ENCODE results near the gene DLX2.
"Not testable (repeated sequence)": the region's sequence is repeated elsewhere in the genome, so short reads cannot be mapped to it uniquely, and the experiment has no call there.

The DLX2 gene

DNA sequence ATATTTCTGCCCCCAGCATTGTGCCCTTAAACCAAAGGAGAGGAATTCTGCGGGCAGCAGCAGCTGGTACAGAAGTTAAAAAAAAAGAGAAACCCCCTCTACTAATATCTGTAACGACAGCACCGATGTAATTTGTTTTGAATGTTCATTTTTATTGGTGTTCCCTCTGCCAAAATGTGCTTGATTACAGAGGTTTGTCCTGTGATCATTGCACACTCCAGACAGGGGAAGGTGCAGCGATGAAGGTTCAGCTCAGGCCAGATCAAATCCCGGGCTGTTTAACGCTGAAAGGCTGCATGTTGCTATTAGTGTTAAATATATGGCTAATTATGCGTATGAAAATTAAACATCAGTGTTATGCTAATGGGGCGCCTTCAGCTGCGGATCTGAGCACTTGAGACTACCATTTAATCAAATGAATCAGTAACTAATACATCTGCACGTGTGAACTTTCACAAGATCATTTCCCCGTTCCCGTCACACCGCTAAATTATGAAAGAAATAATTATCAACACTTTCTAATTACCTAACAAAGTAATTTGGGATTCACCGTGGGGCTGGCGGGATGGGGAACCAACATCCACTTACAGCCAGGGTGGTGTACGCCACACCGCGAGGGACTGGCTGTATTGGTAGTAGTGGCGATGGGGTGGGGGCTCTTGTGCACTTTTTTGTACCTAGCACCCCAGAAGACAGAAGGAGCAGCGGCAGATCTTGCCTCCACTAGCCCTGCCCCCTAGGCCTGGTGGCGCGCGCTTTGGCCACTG is 18.9 kb downstream of the DLX2 start:
- no peak for DNase-seq (ENCODE audit: low read depth in 3 of 3)

DNA sequence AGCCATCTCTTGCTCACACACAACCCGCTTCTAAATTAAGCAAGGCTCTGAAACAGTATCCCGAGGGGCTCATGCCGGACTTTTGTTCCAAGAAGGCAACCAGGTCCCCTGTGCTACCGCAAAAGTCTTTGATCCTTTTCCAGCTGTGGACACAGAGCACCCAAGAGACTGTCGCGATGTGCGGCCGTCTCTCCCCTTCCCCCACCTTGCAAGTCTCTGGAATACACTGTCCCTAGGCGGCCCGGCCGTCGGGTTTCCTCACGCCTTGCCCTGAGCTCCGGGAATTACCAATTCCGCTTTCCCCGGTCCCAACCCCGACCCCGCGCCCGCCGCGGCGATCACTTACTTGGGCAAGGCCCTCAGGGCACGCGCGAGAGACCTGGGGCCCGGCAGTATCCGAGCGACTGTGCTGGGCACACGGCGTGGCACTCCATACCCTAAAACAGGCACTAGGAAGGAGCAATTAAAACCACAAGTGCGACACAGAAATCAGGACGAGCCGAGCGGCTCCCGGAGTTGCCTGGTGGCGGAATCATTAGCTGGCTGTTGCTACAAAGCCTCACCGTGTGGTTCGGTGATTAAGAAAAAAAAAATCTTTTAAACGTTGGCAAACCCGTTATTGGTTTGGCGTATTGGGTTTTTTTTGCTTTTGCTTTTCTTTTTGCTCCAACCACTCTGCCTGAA is 19.6 kb downstream of the DLX2 start:
- DNase-seq (ENCODE audit: low read depth in 3 of 3) = no peak

DNA sequence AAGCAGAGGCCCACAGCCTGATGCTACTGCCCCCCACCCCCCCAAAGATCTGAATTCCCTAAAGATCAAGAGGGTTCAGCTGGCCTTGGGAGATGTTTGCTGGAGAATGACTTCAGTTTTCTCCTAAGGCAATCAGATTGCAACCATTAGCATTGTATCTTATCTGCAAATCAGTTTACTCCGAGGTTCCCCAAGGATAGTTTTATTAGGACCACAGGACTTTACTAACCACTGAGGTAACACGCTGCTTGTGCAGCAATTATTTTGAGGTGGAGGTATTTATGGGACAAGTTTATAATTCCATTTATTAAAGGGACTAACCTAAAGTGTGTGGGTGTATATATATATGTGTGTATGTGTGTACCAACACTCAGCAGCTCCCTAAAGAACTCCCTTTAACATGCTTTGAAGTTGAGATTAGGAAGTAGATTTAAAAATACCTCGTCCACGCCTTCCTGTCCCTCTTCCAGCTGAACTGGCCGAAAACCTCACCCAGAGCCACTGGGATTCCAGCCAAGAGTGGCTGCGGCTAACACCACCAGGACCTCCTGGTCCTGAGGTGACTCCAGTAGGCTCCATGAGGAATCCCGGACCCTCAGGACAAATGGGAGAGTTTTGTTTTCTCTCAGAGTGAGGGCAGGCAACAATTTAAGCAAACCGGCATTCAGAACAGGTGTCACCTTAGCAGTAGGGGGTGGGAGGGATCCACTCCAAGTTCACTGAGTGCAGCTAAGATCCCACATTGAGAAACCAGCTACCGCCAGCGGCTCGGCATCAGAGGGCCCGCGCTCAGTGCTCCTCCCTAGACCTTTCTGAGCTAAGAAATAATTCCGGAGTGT is 20.4 kb downstream of the DLX2 start:
- no peak for DNase-seq (ENCODE audit: low read depth in 3 of 3)

DNA sequence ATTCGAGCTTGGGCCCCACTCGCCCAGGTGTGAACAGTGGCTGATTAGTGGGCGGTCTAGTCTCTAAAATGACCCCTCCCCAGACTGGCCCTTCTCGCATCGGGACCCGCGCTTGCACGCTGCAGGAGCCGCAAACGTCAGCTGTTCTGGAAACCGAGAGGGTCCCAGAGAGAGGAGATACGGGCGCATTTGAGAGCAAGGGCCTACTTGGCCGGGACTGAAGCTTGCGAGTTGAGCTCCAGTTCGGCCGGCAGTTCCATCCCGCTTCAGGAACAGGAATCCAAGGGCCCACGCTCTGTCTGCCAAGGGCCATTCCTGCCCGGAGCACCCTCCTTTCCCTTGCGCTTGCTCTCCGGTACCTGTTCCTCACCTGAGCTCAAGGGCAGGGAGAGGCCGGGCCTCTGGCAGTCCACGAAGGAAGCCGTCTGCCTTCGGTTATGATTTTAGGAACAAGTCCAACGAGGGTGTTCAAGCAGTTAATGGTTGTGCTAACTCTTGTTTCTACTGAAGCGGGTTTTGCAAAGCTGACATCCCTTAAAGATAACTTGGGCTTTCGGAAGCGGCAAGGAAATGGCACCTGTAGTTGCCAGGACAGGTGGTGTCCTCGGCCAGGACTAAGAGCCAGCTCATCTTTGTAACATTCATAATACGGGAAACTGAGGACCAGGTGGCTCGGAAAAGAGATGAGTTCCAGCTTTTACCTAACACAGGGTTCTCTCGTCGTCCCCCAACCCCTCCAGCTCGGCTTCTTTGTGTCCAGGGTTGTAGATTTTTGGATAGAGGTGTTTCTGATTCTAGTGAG is 21.3 kb downstream of the DLX2 start:
- no peak for DNase-seq (ENCODE audit: low read depth in 3 of 3)

DNA sequence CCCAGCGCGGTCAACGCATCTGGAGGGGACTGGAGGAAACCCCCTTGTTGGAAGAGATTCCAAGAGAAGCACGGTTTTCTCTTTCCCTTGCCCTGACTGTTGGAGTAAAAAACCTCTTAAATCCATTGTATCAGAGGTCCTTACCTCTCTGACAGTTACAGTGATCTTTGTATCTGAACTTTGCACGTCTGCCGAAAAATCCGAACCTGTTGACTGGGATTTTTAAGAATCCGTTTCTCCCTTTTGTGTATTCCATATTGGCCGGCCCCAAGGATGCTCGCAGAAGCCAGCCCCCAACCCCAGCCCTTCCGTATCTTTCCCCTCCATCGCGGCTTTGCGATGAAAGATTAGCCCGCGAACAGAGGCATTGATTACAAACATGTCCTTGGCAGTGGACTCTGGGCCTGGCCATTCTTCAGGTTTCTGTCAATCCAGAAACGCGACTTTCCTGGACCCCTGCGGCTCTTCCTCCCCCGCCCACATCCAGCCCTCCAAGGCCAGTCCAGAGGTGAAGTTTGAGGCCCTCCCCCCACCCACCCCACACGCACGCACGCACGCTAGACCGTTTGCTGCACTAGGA is 22.0 kb downstream of the DLX2 start:
- DNase-seq (ENCODE audit: low read depth in 3 of 3) = no peak

DNA sequence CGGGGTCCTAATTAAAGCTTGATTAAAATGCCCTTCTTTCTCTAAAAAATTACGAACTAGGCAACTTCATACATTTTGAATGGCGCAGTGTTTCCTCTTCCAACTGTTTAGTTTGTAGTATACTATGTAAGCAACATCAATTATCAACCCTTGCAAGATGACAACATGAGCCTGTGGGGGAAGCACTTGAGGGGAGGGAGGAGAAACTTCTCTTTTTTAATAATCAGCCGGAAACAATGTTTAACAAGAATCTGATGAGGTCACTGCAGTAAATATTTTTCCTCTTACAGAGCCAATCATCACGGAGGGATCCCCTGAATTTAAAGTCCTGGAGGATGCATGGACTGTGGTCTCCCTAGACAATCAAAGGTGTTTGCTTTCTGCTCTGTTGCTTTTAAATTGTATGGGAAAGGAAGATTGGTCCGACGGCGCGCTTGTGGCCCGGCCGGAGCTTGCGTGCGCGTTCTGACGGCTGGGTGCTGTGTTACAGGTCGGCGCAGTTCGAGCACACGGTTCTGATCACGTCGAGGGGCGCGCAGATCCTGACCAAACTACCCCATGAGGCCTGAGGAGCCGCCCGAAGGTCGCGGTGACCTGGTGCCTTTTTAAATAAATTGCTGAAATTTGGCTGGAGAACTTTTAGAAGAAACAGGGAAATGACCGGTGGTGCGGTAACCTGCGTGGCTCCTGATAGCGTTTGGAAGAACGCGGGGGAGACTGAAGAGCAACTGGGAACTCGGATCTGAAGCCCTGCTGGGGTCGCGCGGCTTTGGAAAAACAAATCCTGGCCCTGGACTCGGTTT is 22.7 kb downstream of the DLX2 start:
- no peak for DNase-seq (ENCODE audit: low read depth in 3 of 3)

DNA sequence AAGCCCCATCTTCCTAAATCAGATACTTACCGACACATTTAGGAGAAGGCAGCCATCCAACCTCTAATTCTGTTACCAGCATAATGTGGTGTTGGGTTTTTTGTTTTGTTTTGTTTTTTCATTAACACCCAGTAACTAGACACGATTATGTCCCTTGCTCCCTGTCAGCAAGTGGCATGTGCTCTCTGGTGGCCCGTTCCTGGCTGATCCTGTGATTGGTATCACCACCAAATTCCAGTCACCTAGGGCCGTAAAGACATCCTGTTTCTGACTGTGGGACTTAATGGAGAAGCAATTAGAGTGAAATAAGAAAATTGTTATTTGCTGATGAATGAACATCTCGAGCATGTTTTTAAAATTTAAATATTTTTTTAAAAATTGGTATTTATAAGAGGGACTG is 23.3 kb downstream of the DLX2 start:
- no peak for DNase-seq (ENCODE audit: low read depth in 3 of 3)

DNA sequence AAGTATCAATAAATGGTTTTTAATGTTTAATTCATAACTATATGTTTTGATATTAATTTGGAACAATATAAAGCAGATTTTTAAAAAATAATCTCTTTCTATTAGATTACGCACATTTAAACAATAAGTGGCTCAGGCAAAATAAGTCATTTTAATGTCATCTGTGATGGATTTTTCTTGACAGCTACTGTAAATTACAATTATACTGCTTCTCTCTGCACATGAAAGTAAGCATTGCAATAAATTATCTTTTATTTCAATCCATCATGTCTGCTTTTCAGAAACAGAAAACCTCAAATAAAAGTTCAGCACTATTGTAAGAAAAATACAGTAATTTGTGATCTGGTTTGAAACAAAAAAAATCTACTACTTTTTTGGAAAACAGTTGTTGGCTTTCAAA is 28.4 kb downstream of the DLX2 start:
- no peak for DNase-seq (ENCODE audit: low read depth in 3 of 3)

DNA sequence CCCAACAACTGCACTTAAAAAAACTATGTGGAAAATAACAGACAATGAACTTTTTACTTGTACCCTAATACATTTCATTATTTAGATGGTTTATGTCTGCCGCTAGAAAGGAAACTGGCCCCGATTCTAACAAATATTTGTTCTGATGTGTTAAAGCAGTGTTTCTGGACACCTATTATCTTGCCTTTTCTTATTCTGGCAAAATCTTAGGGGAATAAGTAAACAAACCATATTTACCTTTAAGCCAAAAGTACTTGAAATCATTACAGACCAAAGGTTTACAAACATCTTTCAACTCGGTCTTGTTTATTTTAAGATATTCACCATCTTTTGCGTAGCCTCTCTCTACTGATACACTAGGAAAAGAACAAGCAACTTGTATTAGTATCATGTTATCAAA is 29.2 kb downstream of the DLX2 start:
- DNase-seq (ENCODE audit: low read depth in 3 of 3) = no peak

DNA sequence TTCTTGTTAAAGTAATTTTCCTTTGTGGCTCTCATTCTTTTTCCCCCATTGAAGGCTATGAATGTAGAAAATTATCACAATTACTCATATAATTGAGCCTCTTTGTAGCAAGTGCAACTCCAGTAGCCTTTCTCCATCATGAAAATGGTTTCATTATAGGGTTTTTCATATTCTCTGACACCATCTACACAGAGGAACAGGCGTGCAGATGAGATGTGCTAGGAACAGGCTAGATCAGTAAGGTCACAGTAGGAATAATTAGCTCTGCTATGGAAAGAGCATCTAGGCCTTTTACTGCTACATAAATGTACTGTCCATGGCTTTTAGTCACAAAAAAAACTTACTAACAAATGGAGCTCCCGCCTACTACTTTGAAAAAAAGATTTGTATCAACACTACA is 30.0 kb downstream of the DLX2 start:
- DNase-seq (ENCODE audit: low read depth in 3 of 3) = no peak

DNA sequence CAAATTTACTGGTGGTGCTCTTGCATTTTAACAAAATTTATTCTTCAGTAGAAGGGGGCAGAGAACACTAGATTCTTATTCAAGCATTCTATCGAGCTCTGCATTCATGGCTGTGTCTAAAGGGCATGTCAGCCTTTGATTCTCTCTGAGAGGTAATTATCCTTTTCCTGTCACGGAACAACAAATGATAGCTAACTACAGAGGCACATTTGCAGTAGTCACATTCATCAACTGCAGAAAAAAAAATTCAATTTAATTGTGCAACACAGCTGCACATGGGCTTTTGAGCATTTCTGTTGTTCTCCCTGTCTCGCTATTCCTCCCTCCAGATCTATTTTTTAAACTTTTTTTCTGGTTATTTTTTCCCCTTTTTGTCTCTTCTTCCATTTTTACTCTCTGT is 30.4 kb downstream of the DLX2 start:
- no peak for DNase-seq (ENCODE audit: low read depth in 3 of 3)

DNA sequence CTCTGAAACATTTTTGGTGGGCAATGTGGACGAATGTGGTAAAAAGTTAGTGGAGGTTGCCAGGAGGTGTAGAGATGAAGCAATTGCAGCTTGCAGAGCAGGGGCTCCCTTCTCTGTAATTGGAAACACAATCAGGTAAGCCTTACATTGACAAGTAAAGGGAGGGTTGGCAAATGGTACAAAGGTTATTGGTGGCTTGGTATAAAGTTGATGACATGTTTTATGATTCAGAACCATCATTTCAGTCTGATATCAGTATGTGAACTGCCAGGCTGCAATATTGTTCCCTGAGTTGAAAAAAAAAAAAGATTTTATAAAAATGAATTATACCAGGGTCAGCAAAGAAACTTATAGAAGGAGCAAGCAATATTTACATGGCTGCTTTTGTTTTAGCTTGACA is 31.8 kb downstream of the DLX2 start:
- no peak for DNase-seq (ENCODE audit: low read depth in 3 of 3)

DNA sequence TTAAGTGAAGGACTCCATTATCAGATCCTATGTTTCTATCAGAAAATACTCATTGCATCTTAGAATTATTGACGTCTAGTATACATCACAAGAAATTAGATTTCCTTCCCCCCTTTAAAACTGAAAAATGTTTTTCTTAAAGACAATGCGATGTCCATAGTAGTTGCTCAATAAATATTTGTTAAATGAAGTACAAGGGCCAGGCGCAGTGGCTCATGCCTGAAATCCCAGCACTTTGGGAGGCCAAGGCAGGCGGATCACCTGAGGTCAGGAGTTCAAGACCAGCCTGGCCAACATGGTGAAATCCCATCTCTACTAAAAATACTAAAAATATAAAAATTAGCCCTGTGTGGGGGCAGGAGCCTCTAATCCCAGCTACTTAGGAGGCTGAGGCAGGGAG is 34.8 kb downstream of the DLX2 start:
- DNase-seq (ENCODE audit: low read depth in 3 of 3) = not testable (repeated sequence)

DNA sequence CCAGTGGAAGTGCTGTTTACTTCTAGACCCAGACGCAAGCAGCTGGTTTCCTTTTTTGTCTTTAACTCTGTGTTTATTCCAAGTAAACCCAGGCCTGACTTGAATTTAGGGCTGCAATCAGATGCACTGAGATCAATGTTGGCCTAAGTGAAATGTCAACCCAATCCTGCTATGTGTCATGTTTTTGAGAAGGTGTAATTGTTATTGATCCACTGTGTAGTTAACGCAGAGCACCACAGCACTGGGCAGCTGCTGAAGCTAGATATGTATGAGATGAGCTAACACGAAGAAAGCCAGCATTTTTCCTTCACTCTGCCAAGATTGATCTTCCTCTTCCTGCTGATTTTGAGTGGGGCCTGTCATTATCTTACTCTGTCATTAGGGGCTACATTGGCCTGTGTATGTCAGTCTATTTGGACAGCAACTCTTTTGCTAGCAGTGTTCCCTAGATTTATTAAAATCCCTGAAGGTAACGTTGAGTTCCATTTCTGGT is 36.3 kb downstream of the DLX2 start:
- DNase-seq (ENCODE audit: low read depth in 3 of 3) = no peak

DNA sequence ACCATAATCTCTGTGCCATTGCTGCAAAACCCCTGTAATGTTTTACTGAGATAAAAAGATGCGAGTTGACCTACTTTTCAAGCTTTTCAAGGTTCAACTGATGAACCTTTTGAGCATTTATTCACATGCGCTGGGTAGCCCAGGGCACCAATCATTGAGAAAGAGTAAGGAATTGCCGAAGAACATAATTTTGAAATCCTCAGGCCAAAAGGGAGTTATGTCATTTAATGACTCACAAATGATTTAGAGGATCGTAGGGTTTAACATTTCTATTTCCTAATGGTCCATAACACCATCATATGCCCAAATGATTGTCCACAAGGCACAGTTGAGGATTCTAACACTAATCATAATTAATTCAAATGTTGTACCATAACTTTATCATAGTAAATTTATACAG is 37.6 kb downstream of the DLX2 start:
- no peak for DNase-seq (ENCODE audit: low read depth in 3 of 3)

DNA sequence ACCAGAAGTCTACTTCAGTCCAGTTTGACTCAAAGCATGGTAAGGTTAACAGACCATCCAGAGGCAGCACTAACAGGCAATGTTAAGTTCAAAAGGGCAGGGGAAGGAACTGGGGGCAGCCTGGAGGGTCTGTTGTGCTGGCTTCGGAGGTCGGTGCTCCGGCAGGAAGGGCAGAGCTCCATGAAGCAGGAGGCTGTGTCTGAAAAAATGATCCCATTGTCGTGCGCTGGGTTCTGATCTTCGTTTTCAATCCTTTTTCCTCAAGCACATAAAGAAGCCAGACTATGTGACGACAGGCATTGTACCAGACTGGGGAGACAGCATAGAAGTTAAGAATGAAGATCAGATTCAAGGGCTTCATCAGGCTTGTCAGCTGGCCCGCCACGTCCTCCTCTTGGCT is 39.3 kb downstream of the DLX2 start:
- no peak for DNase-seq (ENCODE audit: low read depth in 3 of 3)

DNA sequence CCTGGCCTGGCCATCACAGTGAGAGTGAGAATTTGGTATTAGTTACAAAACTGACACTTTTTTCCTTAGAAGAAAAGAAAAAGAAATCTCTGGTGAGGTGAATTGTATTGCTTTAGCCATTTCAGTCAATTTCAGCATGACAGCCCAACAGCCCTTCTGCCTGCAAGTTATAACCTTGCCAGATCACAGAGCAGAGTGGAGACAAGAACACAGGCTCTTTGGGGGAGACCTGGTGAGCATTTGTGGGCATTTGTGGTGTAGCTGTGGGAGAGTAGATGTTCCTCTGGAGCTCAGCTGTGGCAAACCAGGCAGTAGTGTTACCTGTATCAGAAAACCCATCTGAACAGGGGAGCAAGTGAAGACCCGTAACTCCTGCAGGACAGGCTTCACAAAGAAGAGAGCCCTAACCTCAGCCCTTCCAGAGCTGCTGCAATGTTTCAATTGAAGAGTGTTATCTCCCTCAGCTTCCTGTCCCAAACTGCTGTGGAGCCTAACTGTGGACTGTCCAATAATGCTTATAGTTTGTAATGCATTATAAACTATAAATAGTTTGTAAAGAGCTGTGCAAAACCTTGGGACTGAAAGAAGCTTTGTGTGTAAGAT is 40.2 kb downstream of the DLX2 start:
- DNase-seq (ENCODE audit: low read depth in 3 of 3) = no peak

DNA sequence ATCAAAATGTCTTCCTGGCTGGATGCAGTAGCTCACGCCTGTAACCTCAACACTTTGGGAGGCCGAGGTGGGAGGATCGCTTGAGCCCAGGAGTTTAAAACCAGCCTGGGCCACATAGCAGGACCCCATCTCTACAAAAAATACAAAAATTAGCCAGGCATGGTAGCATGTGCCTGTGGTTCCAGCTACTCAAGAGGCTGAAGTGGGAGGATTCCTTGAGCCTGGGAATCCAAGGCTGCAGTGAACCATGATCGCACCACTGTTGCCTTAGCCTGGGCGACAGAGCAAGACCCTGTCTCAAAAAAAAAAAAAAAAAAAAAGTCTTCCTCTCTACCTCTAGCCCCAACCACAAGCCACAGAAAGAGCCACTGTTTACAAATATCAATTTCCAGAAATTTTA is 42.6 kb downstream of the DLX2 start:
- not testable (repeated sequence) for DNase-seq (ENCODE audit: low read depth in 3 of 3)

DNA sequence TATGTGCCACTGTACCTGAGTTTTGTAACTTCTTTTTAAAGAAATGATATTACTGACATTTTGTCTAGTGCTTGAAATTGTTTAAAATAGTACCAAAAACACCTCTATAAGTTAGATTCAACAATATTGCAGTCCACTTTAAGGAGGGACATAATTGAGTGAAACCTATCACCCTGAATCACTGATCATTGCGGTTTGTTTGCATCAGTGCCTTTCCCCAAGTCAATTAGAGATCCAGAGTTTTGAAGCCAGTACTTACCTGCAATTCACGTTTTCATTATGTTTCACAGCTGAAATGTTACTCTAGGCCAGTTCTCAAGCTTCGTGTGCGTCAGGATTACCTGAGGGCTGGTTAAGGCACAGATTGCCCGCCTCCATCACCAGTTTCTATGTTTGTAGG is 44.0 kb downstream of the DLX2 start:
- no peak for DNase-seq (ENCODE audit: low read depth in 3 of 3)

DNA sequence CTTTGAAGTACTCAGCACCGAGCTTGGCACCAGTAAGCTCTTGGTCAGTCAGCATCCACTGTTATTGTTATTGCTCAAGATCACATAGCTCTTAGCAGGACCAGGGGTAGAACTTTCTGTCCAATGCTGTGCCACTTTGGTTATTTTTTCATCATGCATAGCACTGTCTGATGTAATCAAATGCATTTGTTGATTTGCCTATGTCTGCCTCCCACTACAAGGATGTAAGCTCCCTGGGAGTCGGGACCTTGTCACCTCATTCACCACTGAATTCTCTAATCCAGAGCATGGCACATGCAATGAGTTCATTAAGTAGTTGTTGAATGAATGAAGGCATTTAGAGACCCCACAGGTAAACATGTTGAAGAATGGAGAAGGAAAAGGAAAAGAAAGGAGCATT is 46.4 kb downstream of the DLX2 start:
- DNase-seq (ENCODE audit: low read depth in 3 of 3) = no peak

Measured in stimulated activated CD4-positive, alpha-beta T cell treated with anti-CD3 and anti-CD28 coated beads, TNF-alpha, amount 100 ng/mL, for 4 hours (primary cell).